GM12892 (cell line): ENCODE measurements around the gene RDM1.

Experiments used
- POLR2A ChIP-seq: IDR thresholded peaks from 2 replicates; pipeline ENCODE4 v1.6.1; 2011; ENCODE audit warnings: low read depth, low read length, control low read depth
- POLR2AphosphoS5 ChIP-seq: IDR thresholded peaks from 2 replicates; pipeline ENCODE4 v1.6.1; 2011; ENCODE audit warnings: low read depth, low read length, control low read depth
- TAF1 ChIP-seq: IDR thresholded peaks from 2 replicates; pipeline ENCODE4 v1.6.1; 2011; ENCODE audit warnings: low read depth, mild to moderate bottlenecking, control low read depth, low read length, borderline replicate concordance

- TF ChIP-seq POLR2A (no peak), POLR2AphosphoS5 (no peak), TAF1 (no peak)
Observed at GRCh38 chr17:35965272-35965671, 34.7 kb upstream of the RDM1 start.
